ENCODE results near the gene SH3YL1.

DNA sequence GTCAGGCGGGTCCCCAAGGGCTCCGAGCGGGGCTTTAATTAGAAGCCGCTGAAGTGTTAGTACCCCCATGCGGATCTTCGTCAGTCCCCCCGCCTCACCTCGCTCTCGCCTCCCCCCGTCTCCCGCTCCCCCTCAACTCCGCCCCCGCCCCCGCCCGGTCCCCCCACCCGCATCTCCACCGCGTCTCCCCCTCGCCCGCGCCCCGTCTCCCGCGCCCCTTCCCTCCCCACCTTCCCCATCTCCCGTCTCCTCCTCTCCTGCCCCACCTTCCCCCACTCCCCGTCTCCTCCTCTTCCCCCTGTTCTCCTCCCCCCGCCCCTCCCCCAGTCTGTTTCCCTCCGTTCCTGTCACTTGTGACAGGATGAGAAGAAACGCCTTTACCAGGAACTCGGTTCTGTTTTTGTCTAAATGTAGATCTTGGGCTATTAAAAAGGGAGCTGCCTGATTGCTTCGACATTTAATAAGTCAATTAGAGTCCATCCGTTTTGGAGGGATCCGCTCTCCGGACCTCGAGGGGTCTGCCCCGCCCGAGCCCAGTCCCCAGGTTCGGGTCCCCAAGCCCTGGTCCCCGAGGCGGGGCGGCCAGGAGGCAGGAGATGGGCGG is 25.0 kb upstream of the SH3YL1 start:
- TF ChIP-seq, protein P1, sequence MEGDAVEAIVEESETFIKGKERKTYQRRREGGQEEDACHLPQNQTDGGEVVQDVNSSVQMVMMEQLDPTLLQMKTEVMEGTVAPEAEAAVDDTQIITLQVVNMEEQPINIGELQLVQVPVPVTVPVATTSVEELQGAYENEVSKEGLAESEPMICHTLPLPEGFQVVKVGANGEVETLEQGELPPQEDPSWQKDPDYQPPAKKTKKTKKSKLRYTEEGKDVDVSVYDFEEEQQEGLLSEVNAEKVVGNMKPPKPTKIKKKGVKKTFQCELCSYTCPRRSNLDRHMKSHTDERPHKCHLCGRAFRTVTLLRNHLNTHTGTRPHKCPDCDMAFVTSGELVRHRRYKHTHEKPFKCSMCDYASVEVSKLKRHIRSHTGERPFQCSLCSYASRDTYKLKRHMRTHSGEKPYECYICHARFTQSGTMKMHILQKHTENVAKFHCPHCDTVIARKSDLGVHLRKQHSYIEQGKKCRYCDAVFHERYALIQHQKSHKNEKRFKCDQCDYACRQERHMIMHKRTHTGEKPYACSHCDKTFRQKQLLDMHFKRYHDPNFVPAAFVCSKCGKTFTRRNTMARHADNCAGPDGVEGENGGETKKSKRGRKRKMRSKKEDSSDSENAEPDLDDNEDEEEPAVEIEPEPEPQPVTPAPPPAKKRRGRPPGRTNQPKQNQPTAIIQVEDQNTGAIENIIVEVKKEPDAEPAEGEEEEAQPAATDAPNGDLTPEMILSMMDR (IDR thresholded peaks at IDR 0.05; ENCODE audit: insufficient read depth, low read length, poor library complexity, severe bottlenecking) = no peak
- no peak for TF ChIP-seq EZH2phosphoT487 (conservative IDR thresholded peaks at IDR 0.05; ENCODE audit: low read length)

All from SU-DHL-6 (cell line).